BLaER1 (cell line): ENCODE data around the gene ST3GAL3.
"Not testable (repeated sequence)": the region's sequence is repeated elsewhere in the genome, so short reads cannot be mapped to it uniquely, and the experiment has no call there.

ENCODE experiments used
- H3K27ac ChIP-seq: shearing (Covaris generic); formaldehyde crosslinking; 2 replicates; pipeline ENCODE4 v1.8.1; 2022
- H3K27me3 ChIP-seq: shearing (Covaris generic); formaldehyde crosslinking; 2 replicates; pipeline ENCODE4 v1.8.1; 2022
- H3K36me3 ChIP-seq: shearing (Covaris generic); formaldehyde crosslinking; 2 replicates; pipeline ENCODE4 v1.8.1; 2022
- H3K4me1 ChIP-seq: shearing (Covaris generic); formaldehyde crosslinking; 2 replicates; pipeline ENCODE4 v1.8.1; 2022
- H3K4me2 ChIP-seq: shearing (Covaris generic); formaldehyde crosslinking; 2 replicates; pipeline ENCODE4 v1.8.1; 2022
- H3K4me3 ChIP-seq: shearing (Covaris generic); formaldehyde crosslinking; 2 replicates; pipeline ENCODE4 v1.8.1; 2022
- H3K9ac ChIP-seq: shearing (Covaris generic); formaldehyde crosslinking; 2 replicates; pipeline ENCODE4 v1.8.1; 2022
- H3K9me3 ChIP-seq: shearing (Covaris generic); formaldehyde crosslinking; 2 replicates; pipeline ENCODE4 v1.8.1; 2022
- H4K20me1 ChIP-seq: shearing (Covaris generic); formaldehyde crosslinking; 2 replicates; pipeline ENCODE4 v1.8.1; 2022
- Cebpa-rat ChIP-seq: shearing (Covaris generic); IDR thresholded peaks from 2 replicates; pipeline ENCODE4 v1.8.1; 2022

The ST3GAL3 gene

DNA sequence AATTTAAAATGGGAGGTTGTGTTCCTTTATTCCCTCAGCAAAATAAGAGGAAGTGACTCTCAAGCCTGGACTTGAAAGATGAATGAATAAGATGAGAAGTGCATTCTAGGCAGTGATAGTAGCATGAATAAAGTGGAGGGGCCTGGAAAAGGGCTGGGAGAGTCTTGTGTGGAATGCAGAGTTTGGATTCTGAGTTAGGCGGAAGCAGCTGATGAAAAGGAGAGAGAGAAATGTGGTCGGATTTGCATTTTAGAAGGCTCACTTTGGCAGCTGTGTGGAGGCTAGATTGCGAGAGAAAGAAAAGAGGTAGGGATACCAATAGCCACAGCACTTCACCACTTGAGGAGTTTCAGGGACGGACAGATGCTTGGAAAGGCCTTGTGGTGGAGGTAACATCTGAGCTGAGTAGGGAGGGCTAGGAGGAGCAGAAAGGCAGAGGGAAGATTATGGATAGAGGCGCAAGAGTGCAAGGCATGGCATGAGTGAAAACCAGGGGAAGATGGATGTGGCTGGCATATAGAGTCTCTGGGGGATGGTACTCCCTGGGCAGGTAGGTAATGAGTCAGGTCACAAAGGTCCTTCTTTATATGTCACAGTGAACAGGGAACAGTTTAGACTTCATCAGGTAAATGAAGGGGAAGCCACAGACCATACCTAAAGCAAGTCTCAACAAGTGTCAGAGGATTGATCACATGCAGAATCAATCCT is 59.6 kb downstream of the ST3GAL3 start:
- Histone ChIP-seq H3K36me3 (peaks cover 3% of the 10 kb centered on the region), H3K27ac (no peak overlapping the region), H3K4me2 (no peak overlapping the region), H4K20me1 (no peaks in the 10 kb centered on the region), H3K4me1 (peaks cover 18% of the 10 kb centered on the region; the same call in 1 of the 2 replicates), H3K27me3 (no peaks in the 10 kb centered on the region), H3K9me3 (no peaks in the 10 kb centered on the region), H3K4me3 (no peak overlapping the region), H3K9ac (no peak overlapping the region)
- TF ChIP-seq Cebpa-rat, result no peak

DNA sequence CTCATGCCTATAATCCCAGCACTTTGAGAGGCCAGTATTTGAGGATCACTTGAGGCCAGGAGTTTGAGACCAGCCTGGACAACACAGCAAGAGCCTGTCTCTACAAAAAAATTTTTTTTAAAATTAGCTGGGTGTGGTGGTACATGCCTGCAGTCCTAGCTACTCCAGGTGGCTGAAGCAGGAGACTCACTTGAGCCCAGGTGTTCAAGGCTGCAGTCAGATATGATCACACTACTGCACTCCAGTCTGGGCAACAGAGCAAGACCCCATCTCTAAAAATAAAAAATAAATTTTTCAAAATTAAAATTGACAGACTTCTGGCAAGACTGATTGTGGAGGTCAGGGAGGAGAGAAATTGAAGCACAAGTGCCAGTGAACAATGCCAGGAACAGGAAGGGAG is 60.8 kb downstream of the ST3GAL3 start:
- TF ChIP-seq Cebpa-rat, result no peak
- no peaks in the 10 kb centered on the region for H3K27me3 ChIP-seq
- H3K4me2 ChIP-seq, result no peak overlapping the region
- H3K4me1 ChIP-seq, result peaks cover 18% of the 10 kb centered on the region; the same call in 1 of the 2 replicates
- no peak overlapping the region for H3K27ac ChIP-seq
- H3K4me3 ChIP-seq, result no peak overlapping the region
- H3K9ac ChIP-seq, result no peak overlapping the region
- no peaks in the 10 kb centered on the region for H4K20me1 ChIP-seq
- H3K9me3 ChIP-seq, result no peaks in the 10 kb centered on the region
- H3K36me3 ChIP-seq, result peaks cover 6% of the 10 kb centered on the region

DNA sequence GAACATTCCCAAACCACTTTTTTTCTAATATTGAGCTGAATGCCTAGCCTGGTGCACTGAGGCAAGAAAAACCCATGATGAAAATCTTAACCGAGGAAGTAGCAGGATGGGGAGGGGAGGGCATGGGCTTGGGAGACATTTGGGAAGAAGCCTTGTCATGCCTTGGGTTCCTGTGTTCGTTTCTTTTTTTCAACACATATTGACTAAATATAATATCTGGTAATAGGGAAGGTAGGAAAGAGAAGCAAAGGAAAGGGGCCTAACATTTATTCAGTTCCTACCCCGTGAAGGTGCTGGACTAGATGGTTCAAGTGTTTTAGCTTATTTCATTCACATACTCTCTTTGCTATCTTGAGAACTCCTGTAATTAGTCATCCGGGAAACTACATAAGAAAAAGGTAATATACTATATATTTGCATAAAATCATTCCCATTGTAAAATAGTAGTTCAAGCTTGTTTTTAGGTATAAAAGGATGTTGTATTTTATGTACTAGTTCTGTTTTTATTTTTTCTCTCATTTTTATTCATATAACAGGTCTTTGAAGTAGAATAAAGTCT is 62.1 kb downstream of the ST3GAL3 start:
- no peak overlapping the region for H3K4me2 ChIP-seq
- H3K36me3 ChIP-seq, result peaks cover 9% of the 10 kb centered on the region
- no peaks in the 10 kb centered on the region for H3K27me3 ChIP-seq
- H3K9me3 ChIP-seq, result no peaks in the 10 kb centered on the region
- no peak overlapping the region for H3K9ac ChIP-seq
- no peak overlapping the region for H3K4me3 ChIP-seq
- H4K20me1 ChIP-seq, result no peaks in the 10 kb centered on the region
- peaks cover 15% of the 10 kb centered on the region; the same call in 1 of the 2 replicates for H3K4me1 ChIP-seq
- no peak overlapping the region for H3K27ac ChIP-seq
- TF ChIP-seq Cebpa-rat, result no peak

DNA sequence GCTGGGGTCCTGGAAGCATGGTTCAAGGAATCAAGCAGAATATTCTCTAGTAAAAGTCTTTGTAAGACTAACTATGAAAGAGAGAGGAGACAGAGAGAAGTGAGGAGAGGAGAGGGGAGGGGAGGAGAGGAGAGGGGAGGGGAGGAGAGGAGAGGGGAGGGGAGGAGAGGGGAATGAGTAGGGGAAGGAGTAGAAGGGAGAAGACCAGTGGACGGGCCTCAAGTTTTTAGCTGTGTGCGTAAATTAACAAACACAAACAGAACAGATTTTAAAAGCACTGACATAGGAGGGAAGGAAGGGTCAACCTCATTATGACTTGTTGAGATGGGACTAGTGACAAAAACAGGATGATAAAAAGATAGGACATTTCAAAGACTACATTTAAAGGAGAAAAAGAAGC is 62.8 kb downstream of the ST3GAL3 start:
- TF ChIP-seq Cebpa-rat, result no peak
- Histone ChIP-seq H3K9me3 (no peaks in the 10 kb centered on the region), H4K20me1 (no peaks in the 10 kb centered on the region), H3K27ac (no peak overlapping the region), H3K4me2 (no peak overlapping the region), H3K27me3 (no peaks in the 10 kb centered on the region), H3K4me3 (no peak overlapping the region), H3K4me1 (0 out of 2 replicates have a peak, but pooled peaks cover 12% of the 10 kb centered on the region), H3K36me3 (peaks cover 14% of the 10 kb centered on the region), H3K9ac (no peak overlapping the region)

DNA sequence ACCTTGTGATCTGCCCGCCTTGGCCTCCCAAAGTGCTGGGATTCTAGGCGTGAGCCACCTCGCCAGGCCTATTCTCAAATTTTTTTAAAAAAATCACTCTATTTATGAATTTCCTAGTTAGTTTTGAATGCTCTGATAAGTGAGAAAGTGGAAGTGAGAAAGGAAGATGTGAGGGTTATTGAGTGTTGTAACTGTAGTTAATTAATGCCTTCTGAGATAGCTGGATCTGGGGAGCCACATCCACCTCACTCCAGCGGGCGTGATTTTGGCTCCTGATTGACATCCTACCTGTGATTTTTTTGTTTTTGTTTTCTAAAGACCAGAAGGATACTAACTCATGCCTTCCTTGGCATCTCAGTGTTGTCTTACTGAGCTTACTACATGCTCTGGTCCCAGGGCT is 65.6 kb downstream of the ST3GAL3 start:
- no peaks in the 10 kb centered on the region for H3K27me3 ChIP-seq
- H3K4me2 ChIP-seq, result no peak overlapping the region
- no peak overlapping the region for H3K9ac ChIP-seq
- no peak overlapping the region for H3K4me3 ChIP-seq
- no peak for TF ChIP-seq Cebpa-rat
- H4K20me1 ChIP-seq, result no peaks in the 10 kb centered on the region
- no peaks in the 10 kb centered on the region for H3K4me1 ChIP-seq
- peaks cover 15% of the 10 kb centered on the region for H3K9me3 ChIP-seq
- no peak overlapping the region for H3K27ac ChIP-seq
- peaks cover 17% of the 10 kb centered on the region for H3K36me3 ChIP-seq

DNA sequence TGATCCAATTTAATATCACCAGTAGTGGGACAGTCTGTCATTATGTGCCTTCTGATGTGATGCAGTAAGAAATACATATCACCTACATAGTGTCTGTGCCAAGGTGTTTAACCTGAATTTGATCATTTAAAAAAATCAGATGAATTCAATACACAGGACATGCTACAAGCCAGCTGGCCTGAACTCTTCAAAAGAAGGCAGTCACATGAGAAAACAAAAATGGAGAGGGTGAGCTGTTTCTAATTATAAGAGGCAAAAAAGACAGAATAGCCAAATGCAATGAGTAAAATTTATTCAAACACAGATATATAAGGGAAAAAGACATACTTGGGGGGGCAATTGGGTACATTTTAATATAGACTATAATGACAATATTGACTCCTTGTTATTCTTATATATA is 66.5 kb downstream of the ST3GAL3 start:
- peaks cover 19% of the 10 kb centered on the region for H3K36me3 ChIP-seq
- H3K27ac ChIP-seq, result no peak overlapping the region
- no peaks in the 10 kb centered on the region for H3K4me1 ChIP-seq
- H3K9ac ChIP-seq, result no peak overlapping the region
- no peak for TF ChIP-seq Cebpa-rat
- H3K27me3 ChIP-seq, result no peaks in the 10 kb centered on the region
- H3K4me3 ChIP-seq, result no peak overlapping the region
- H3K9me3 ChIP-seq, result peaks cover 20% of the 10 kb centered on the region
- H3K4me2 ChIP-seq, result no peak overlapping the region
- no peaks in the 10 kb centered on the region for H4K20me1 ChIP-seq

DNA sequence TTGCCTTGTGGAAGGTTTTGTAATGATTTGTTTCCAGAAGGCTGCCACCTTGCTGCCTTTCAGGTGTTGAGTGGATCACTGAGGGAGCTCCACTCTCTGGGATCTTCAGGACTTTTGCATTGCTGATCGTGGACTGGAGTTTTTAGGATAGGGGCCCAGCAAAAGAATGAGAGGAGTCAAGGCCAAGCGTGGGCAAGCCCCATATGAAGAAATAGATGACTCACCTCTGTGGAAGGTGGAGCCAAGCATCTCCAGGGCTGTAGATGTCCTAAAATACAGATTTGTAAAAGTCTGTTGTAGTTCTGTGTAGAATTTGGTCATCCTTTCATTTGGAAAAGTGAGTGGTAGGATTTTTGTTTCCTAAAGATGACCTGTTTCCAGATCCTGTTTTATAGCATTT is 67.0 kb downstream of the ST3GAL3 start:
- peaks cover 24% of the 10 kb centered on the region for H3K36me3 ChIP-seq
- TF ChIP-seq Cebpa-rat, result no peak
- H3K4me1 ChIP-seq, result no peaks in the 10 kb centered on the region
- no peak overlapping the region for H3K9ac ChIP-seq
- H3K27me3 ChIP-seq, result no peaks in the 10 kb centered on the region
- no peak overlapping the region for H3K27ac ChIP-seq
- H3K4me2 ChIP-seq, result no peak overlapping the region
- H3K4me3 ChIP-seq, result no peak overlapping the region
- H4K20me1 ChIP-seq, result no peaks in the 10 kb centered on the region
- peaks cover 25% of the 10 kb centered on the region for H3K9me3 ChIP-seq

DNA sequence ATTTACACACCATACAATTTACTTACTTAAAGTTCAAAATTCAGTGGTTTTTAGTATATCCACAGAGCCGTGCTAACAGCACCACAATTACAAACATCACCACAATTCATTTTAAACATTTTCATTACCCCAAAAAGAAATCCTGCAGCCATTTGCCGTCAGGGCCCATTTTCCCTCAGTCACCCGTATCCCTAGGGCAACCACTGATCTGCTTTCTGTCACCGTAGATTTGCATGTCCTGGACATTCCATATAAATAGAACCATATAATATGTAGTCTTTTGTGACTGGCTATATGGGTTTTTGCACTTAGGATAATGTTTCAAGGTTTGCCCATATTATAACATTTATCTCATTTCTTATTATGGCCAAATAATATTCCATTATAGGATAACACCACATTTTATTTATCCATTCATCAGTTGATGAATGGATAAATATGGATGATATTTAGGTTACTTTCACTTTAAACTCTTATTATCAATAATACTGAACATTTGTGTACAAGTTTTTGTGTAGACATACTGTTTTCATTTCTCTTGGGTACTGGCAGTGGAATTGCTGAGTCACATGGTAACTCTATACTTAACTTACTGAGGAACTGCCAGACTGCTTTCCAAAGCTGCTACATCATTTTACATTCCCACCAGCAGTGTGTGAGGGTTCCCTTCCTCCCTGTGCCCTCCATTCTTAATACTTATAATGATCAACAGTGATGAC is 68.9 kb downstream of the ST3GAL3 start:
- no peak for TF ChIP-seq Cebpa-rat
- H3K4me3 ChIP-seq, result no peak overlapping the region
- peaks cover 28% of the 10 kb centered on the region for H3K36me3 ChIP-seq
- no peaks in the 10 kb centered on the region for H3K27me3 ChIP-seq
- no peak overlapping the region for H3K9ac ChIP-seq
- H3K9me3 ChIP-seq, result peaks cover 43% of the 10 kb centered on the region
- no peak overlapping the region for H3K27ac ChIP-seq
- no peak overlapping the region for H3K4me2 ChIP-seq
- no peaks in the 10 kb centered on the region for H3K4me1 ChIP-seq
- H4K20me1 ChIP-seq, result no peaks in the 10 kb centered on the region

DNA sequence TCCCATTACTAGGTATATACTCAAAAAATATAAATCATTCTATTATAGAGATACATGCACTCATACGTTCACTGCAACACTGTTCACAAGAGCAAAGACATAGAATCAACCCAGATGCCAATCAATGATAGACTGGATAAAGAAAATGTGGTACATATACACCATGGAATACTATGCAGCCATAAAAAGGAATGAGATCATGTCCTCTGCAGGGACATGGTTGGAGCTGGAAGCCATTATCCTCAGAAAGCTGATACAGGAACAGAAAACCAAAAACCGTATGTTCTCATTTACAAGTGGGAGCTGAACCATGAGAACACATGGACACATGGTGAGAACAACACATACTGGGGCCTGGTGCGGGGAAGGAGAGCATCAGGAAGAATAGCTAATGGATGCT is 70.6 kb downstream of the ST3GAL3 start:
- H3K4me1 ChIP-seq, H3K27ac ChIP-seq, H3K4me2 ChIP-seq, H3K4me3 ChIP-seq, H3K9ac ChIP-seq, H3K27me3 ChIP-seq, H4K20me1 ChIP-seq: not testable (repeated sequence)
- Histone ChIP-seq H3K36me3 (peaks cover 22% of the 10 kb centered on the region), H3K9me3 (peaks cover 43% of the 10 kb centered on the region)

DNA sequence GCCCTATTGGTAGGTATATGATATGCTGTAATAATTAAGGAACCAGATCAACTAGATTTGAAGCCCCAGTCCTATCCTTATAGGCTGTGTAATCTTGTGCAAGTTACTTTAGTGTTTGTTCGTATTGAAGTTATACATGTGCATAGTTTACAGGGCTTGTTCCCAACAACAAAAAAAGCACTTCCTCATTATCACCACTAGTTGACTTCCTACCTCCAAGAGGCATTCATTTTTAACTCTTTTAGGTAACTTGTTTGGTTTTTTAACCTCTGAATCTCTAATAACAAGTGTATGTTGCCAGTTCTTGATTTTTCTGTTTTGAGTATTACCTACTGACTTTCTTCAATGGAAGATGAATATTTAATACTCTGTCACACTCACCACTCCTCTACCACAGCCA is 71.9 kb downstream of the ST3GAL3 start:
- H3K4me2 ChIP-seq, result no peak overlapping the region
- H3K36me3 ChIP-seq, result peaks cover 20% of the 10 kb centered on the region
- no peak overlapping the region for H3K27ac ChIP-seq
- H3K4me1 ChIP-seq, result peaks cover 14% of the 10 kb centered on the region
- H3K9ac ChIP-seq, result no peak overlapping the region
- H3K9me3 ChIP-seq, result peaks cover 43% of the 10 kb centered on the region
- H3K27me3 ChIP-seq, result no peaks in the 10 kb centered on the region
- TF ChIP-seq Cebpa-rat, result no peak
- no peak overlapping the region for H3K4me3 ChIP-seq
- no peaks in the 10 kb centered on the region for H4K20me1 ChIP-seq
